CD4-positive, alpha-beta T cell (primary cell): ENCODE results near the gene SCIMP. TPM values are rescaled to one million over a fixed set of nuclear protein-coding genes. Genes with fewer than 3 reads are reported as not detected.
"Not testable (repeated sequence)": the region's sequence is repeated elsewhere in the genome, so short reads cannot be mapped to it uniquely, and the experiment has no call there.

Source experiments
- ATAC-seq: fragments of 200-7000 bp; cut with Tn5 transposase; one replicate; pipeline ENCODE4 v1.10.0; 2022; ENCODE audit warnings: mild to moderate bottlenecking; ENCODE audit not compliant: poor library complexity
- CTCF ChIA-PET: fragments of 350-600 bp; sonication (Branson Sonifier 250); formaldehyde crosslinking; loops from one replicate; lab custom pipeline; 2021; ENCODE audit warnings: antibody characterized with exemption, inconsistent platforms; lab: Charles Lee
- POLR2A ChIA-PET: fragments of 350-600 bp; sonication (Branson Sonifier 250); formaldehyde crosslinking; loops from one replicate; lab custom pipeline; 2021; ENCODE audit warnings: antibody characterized with exemption, inconsistent platforms; lab: Charles Lee
- DNase-seq, 14 experiments: peaks; one replicate each; pipeline ENCODE4 v3.0.0-alpha.2; 2013 to 2020; ENCODE audit warnings: mixed read lengths in 2 of 14
- H3K27ac ChIP-seq, 2 donors: one replicate each; pipeline versions ENCODE4 v1.5.1 to v1.7.0; 2013; ENCODE audit warnings: low read length in 2 of 2, low read depth in 1 of 2, mild to moderate bottlenecking in 1 of 2
- H3K27me3 ChIP-seq, 2 experiments: 1 replicate in 1 of 2; 2 replicates in 1 of 2; pipeline versions ENCODE4 v1.6.1 to v1.7.0; 2013; ENCODE audit warnings: low read length in 2 of 2, control low read depth in 1 of 2, mild to moderate bottlenecking in 1 of 2, moderate library complexity in 1 of 2; ENCODE audit not compliant: insufficient read depth in 2 of 2, control insufficient read depth in 1 of 2
- H3K36me3 ChIP-seq: one replicate; pipeline ENCODE4 v1.6.1; 2013; ENCODE audit warnings: low read length, control low read depth; ENCODE audit not compliant: insufficient read depth
- H3K4me1 ChIP-seq: one replicate; pipeline ENCODE4 v1.6.1; 2013; ENCODE audit warnings: low read length, control low read depth; ENCODE audit not compliant: insufficient read depth
- H3K4me3 ChIP-seq: one replicate; pipeline ENCODE4 v1.5.1; 2013; ENCODE audit warnings: mild to moderate bottlenecking, low read length, moderate library complexity
- H3K9me3 ChIP-seq, 2 experiments: 1 replicate in 1 of 2; 2 replicates in 1 of 2; pipeline versions ENCODE4 v1.6.1 to v1.7.0; 2013; ENCODE audit warnings: low read length in 2 of 2, mild to moderate bottlenecking in 2 of 2, control low read depth in 1 of 2, moderate library complexity in 1 of 2; ENCODE audit not compliant: control insufficient read depth in 1 of 2, insufficient read depth in 1 of 2
- H3K27ac Mint-ChIP-seq: one replicate; pipeline ENCODE4 v1.8.0; 2020; ENCODE audit warnings: mixed read lengths
- H3K27me3 Mint-ChIP-seq: one replicate; pipeline ENCODE4 v1.8.0; 2021; ENCODE audit warnings: mixed read lengths
- H3K36me3 Mint-ChIP-seq: one replicate; pipeline ENCODE4 v1.8.0; 2021; ENCODE audit warnings: low read depth, mixed read lengths
- H3K4me1 Mint-ChIP-seq: one replicate; pipeline ENCODE4 v1.8.0; 2021; ENCODE audit warnings: low read depth, mixed read lengths
- H3K4me3 Mint-ChIP-seq: one replicate; pipeline ENCODE4 v1.8.0; 2020; ENCODE audit warnings: mild to moderate bottlenecking, mixed read lengths
- H3K9me3 Mint-ChIP-seq: one replicate; pipeline ENCODE4 v1.8.0; 2020; ENCODE audit warnings: mixed read lengths
- CTCF ChIP-seq: fragments of 200-600 bp; IDR thresholded peaks from one replicate; pipeline ENCODE4 v1.8.0; 2022; ENCODE audit warnings: antibody characterized with exemption, mild to moderate bottlenecking
- intact Hi-C, 2 experiments: fragments of 100-400 bp; cut with DNase I in 1 of 2; cut with micrococcal nuclease in 1 of 2; formaldehyde crosslinking; loops; one replicate each; pipeline versions ENCODE4 v1.15.1 to v1.9.0; 2023 to 2025; cut with DNase I, micrococcal nuclease
- total RNA-seq, 174 experiments: library from RNA in 2 of 174; stranded (reverse) in 2 of 174; gene quantifications; one replicate each; pipeline ENCODE4 v1.2.3 and lab custom pipeline; 2021 to 2026

The SCIMP gene
- total RNA-seq, 2 experiments from 2014 or later: 0.31 to 0.47 TPM

DNA sequence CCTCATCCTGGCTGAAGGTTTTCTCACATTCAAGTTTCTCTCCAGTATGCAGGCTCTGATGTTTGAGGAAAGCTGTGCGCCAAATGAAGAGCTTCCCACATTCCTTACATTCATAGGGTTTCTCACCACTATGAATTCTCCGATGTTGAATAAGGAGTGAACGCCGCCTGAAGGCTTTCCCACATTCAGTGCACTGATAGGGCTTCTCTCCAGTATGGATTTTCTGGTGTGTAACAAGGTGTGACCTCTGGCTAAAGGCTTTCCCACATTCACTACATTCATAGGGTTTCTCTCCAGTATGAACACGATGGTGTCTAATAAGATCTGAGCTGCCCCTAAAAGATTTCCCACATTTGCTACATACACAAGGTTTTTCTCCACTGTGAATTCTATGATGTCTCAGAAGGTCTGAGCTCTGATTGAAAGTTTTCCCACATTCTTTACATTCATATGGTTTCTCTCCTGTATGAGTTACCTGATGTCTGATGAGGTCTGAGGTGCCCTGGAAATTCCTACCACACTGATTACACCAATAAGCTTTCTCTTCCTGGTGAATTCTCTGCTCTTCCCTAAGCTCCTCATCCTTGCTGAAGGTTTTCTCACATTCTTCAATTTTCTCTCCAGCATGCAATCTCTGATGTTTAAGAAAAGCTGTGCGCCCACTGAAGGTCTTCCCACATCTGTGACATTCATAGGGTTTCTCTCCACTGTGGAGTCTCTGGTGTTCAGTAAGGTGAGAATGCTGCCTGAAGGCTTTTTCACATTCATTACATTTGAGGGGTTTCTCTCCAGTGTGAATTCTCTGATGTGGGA is 51.9 kb downstream of the SCIMP start:
- CTCF ChIA-PET: interaction anchor here (1.5 kb wide), 1 partner anchor 9 kb away, joined by 5 read pairs; the partner anchor contains the start of gene ZNF594
- Histone ChIP-seq H3K27me3 (no peaks in the 10 kb centered on the region), H3K9me3 (peaks cover 43 to 93% of the 10 kb centered on the region in 2 experiments), H3K4me3 (no peak overlapping the region), H3K27ac (no peak overlapping the region), H3K36me3 (peaks cover 4% of the 10 kb centered on the region), H3K4me1 (no peaks in the 10 kb centered on the region)
- Mint-ChIP-seq H3K9me3 (peaks cover 13% of the 10 kb centered on the region), H3K36me3 (peaks cover 85% of the 10 kb centered on the region), H3K27ac (no peak overlapping the region), H3K4me1 (no peaks in the 10 kb centered on the region), H3K27me3 (no peaks in the 10 kb centered on the region), H3K4me3 (no peak overlapping the region)
- no peak for DNase-seq
- POLR2A ChIA-PET: interaction anchor here (1.7 kb wide), 1 partner anchor 9 kb away, joined by 7 read pairs; the partner anchor contains the start of gene ZNF594
- intact Hi-C loops: loop anchor here in 1 of 2 experiments (5.0 kb wide), 1 partner anchor 91 kb away; no protein-coding TSS in a partner anchor
- no peak for TF ChIP-seq CTCF
- no peak for ATAC-seq

GRCh38 chr17:5181509-5182305 is 53.0 kb downstream of the SCIMP start:
- no peak overlapping the region for H3K27ac Mint-ChIP-seq
- peaks cover under 1% of the 10 kb centered on the region for H3K36me3 ChIP-seq
- ChIA-PET CTCF (interaction anchor here (1.5 kb wide), 1 partner anchor 10 kb away, joined by 5 read pairs; the partner anchor contains the start of gene ZNF594), POLR2A (interaction anchor here (1.7 kb wide), 1 partner anchor 10 kb away, joined by 7 read pairs; the partner anchor contains the start of gene ZNF594)
- no peak for DNase-seq
- no peak overlapping the region for H3K4me3 ChIP-seq
- no peak overlapping the region for H3K27ac ChIP-seq
- no peaks in the 10 kb centered on the region for H3K27me3 Mint-ChIP-seq
- ATAC-seq: no peak
- H3K27me3 ChIP-seq: no peaks in the 10 kb centered on the region
- no peak overlapping the region for H3K4me3 Mint-ChIP-seq
- peaks cover 52 to 95% of the 10 kb centered on the region in 2 experiments for H3K9me3 ChIP-seq
- H3K4me1 Mint-ChIP-seq: no peaks in the 10 kb centered on the region
- no peaks in the 10 kb centered on the region for H3K4me1 ChIP-seq
- H3K36me3 Mint-ChIP-seq: peaks cover 85% of the 10 kb centered on the region
- TF ChIP-seq CTCF: no peak
- peaks cover 8% of the 10 kb centered on the region for H3K9me3 Mint-ChIP-seq
- intact Hi-C loops: loop anchor here in 1 of 2 experiments (5.0 kb wide), 1 partner anchor 89 kb away; no protein-coding TSS in a partner anchor

DNA sequence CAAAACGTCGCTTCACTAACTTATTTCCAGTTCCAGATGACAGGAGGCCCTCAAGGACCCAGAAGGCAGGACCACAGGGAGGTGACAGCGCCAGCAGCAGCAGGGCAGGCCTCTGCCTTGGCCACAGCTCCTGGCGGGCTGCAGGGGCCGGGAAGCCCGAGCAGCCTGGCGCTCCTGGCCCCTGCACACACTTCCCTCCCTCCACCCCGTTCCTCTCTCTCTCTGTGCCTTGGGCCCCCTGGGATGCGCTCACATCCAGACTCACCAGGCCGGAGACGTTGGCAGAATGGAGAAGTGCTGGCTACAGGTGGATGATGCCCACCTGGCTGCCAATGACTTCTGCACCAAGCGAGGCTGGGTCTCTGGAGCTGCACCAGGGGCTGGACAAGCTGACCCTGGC is 55.7 kb downstream of the SCIMP start:
- Histone ChIP-seq H3K27ac (no peak overlapping the region), H3K36me3 (peaks cover 4% of the 10 kb centered on the region), H3K4me3 (no peak overlapping the region), H3K27me3 (no peaks in the 10 kb centered on the region), H3K9me3 (peaks cover 45 to 85% of the 10 kb centered on the region in 2 experiments), H3K4me1 (no peaks in the 10 kb centered on the region)
- intact Hi-C loops: no loop called here
- ChIA-PET POLR2A (interaction anchor here (1.2 kb wide), 1 partner anchor 13 kb away, joined by 3 read pairs; the partner anchor contains the start of gene ZNF594), CTCF (no interaction called here)
- peaks cover 7% of the 10 kb centered on the region for H3K9me3 Mint-ChIP-seq
- no peaks in the 10 kb centered on the region for H3K27me3 Mint-ChIP-seq
- DNase-seq (no peak), ATAC-seq (no peak)
- TF ChIP-seq CTCF: no peak
- no peaks in the 10 kb centered on the region for H3K4me1 Mint-ChIP-seq
- H3K36me3 Mint-ChIP-seq: peaks cover 84% of the 10 kb centered on the region
- H3K4me3 Mint-ChIP-seq: no peak overlapping the region
- no peak overlapping the region for H3K27ac Mint-ChIP-seq

- H3K27ac ChIP-seq, H3K27ac Mint-ChIP-seq, H3K4me3 ChIP-seq, H3K27me3 Mint-ChIP-seq, H3K4me1 ChIP-seq, H3K4me3 Mint-ChIP-seq, H3K4me1 Mint-ChIP-seq, ATAC-seq, H3K9me3 Mint-ChIP-seq, H3K27me3 ChIP-seq, POLR2A ChIA-PET, H3K36me3 ChIP-seq, CTCF ChIA-PET, DNase-seq, intact Hi-C loops: not testable (repeated sequence)
- H3K9me3 ChIP-seq: peaks cover 45 to 52% of the 10 kb centered on the region in 2 experiments
- peaks cover 58% of the 10 kb centered on the region for H3K36me3 Mint-ChIP-seq
Observed at GRCh38 chr17:5175027-5175426, 59.6 kb downstream of the SCIMP start.
